GM12873 (cell line): ENCODE measurements around the gene SCOC.

ENCODE experiments used
- CTCF ChIP-seq: IDR thresholded peaks from 2 replicates; pipeline ENCODE4 v1.5.1; 2012; ENCODE audit warnings: low read depth, mild to moderate bottlenecking, moderate library complexity, low read length, control low read depth; ENCODE audit not compliant: insufficient read depth; ENCODE audit errors: missing control alignments

The SCOC gene

GRCh38 chr4:140426610-140427105 is 53.2 kb downstream of the SCOC start:
- no peak for TF ChIP-seq CTCF

GRCh38 chr4:140427106-140427918 is 53.9 kb downstream of the SCOC start, which contains the start of gene CLGN:
CLGN (minus strand) TSS chr4:140427648; CDS start chr4:140413078, 14,570 bp downstream.
- TF ChIP-seq CTCF: peak; percentile 29

GRCh38 chr4:140427919-140428471 is 54.5 kb downstream of the SCOC start:
- TF ChIP-seq CTCF: no peak
